PC-3 (cell line): ENCODE results near the gene SLC12A5.

Experiments
- CTCF ChIP-seq: fragments of 300-600 bp; sonication (generic); conservative IDR thresholded peaks from 2 replicates; pipeline ENCODE4 v1.5.1; 2017; ENCODE audit warnings: antibody characterized with exemption, low read depth, mild to moderate bottlenecking, low read length
- EZH2 ChIP-seq: fragments of 300-600 bp; sonication (generic); IDR thresholded peaks from one replicate; pipeline ENCODE4 v1.6.1; 2017; ENCODE audit warnings: antibody characterized with exemption, mild to moderate bottlenecking, low read length; ENCODE audit not compliant: unreplicated experiment
- EZH2phosphoT487 ChIP-seq: fragments of 300-600 bp; sonication (generic); IDR thresholded peaks from 2 replicates; pipeline ENCODE4 v1.6.1; 2018; ENCODE audit warnings: mild to moderate bottlenecking, antibody characterized with exemption, low read length, borderline replicate concordance

- TF ChIP-seq CTCF (no peak), EZH2phosphoT487 (no peak), EZH2 (no peak)
Measured at GRCh38 chr20:46035253-46035652, 6.2 kb downstream of the SLC12A5 start.
